ENCODE results near the gene AEBP2.
A peak's percentile ranks its signal among the peaks of the same experiment; 100 is the strongest.

AEBP2 gene

DNA sequence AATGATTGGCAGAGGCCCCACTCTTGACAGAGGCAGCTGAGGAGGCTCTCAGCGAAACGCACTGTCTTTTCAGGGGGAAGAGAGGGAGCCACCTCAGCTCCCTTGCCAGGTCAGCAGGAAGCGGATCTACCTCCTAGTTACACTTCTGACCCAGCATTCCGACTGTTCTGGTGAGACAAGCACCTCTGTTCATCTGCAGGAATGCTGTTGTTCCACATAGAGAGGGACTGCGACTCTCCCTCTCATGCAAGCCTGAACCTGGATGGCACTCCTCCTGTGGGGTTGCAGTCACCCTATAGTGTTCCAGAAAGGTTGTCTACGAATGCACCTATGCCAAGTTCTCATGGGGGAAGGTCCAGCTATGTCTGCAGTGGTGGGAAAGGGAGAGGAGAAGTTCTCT is 37.1 kb upstream of the AEBP2 start:
- DNase-seq (ENCODE audit: low read depth, low spot score), result no peak
- in situ Hi-C loops (cut with HindIII; ENCODE audit: low sequenced_read_pairs), result no loop called here
- H3K4me3 ChIP-seq (ENCODE audit: low read depth, low read length), result no peak overlapping the region
- TF ChIP-seq, protein P1, sequence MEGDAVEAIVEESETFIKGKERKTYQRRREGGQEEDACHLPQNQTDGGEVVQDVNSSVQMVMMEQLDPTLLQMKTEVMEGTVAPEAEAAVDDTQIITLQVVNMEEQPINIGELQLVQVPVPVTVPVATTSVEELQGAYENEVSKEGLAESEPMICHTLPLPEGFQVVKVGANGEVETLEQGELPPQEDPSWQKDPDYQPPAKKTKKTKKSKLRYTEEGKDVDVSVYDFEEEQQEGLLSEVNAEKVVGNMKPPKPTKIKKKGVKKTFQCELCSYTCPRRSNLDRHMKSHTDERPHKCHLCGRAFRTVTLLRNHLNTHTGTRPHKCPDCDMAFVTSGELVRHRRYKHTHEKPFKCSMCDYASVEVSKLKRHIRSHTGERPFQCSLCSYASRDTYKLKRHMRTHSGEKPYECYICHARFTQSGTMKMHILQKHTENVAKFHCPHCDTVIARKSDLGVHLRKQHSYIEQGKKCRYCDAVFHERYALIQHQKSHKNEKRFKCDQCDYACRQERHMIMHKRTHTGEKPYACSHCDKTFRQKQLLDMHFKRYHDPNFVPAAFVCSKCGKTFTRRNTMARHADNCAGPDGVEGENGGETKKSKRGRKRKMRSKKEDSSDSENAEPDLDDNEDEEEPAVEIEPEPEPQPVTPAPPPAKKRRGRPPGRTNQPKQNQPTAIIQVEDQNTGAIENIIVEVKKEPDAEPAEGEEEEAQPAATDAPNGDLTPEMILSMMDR (IDR thresholded peaks at IDR 0.05; ENCODE audit: low read depth, low read length), result no peak

DNA sequence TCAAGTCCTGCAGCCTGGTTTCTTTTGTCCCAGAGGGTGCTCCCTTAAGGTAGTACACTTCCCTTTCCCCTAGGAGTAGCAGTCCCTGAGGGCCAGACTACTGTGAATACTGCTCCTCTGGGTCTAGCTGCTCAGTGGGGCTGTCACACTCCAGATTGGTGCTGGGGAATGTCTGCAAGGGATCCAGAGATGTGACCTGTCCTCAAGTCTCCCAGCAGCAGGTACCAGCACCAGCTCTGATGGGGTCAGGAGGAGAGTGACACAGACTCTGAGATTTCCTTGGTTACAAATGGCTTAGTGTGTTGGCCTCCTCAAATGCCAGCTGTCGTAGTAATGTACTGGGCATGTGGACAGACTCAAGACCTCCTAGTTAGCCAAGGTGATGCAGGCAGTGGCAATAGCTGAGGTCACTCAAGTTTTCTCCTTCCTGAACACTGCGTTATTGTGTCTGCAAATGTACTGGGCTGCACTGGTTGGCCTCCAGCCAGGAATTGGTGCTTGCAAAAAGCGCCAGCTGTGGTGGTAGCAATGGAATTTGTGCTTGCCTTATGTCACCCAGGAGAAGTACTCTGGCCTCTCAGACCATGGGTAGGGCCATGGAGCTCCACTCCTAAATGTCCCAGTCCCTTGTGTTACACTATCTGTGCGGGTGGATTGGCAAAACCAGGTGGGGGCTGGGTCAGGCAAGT is 36.4 kb upstream of the AEBP2 start:
- TF ChIP-seq, protein P1 (IDR thresholded peaks at IDR 0.05; ENCODE audit: low read depth, low read length), result no peak
- no peak overlapping the region for H3K4me3 ChIP-seq (ENCODE audit: low read depth, low read length)
- in situ Hi-C loops (cut with HindIII; ENCODE audit: low sequenced_read_pairs), result no loop called here
- peak; percentile 59 for DNase-seq (ENCODE audit: low read depth, low spot score)

DNA sequence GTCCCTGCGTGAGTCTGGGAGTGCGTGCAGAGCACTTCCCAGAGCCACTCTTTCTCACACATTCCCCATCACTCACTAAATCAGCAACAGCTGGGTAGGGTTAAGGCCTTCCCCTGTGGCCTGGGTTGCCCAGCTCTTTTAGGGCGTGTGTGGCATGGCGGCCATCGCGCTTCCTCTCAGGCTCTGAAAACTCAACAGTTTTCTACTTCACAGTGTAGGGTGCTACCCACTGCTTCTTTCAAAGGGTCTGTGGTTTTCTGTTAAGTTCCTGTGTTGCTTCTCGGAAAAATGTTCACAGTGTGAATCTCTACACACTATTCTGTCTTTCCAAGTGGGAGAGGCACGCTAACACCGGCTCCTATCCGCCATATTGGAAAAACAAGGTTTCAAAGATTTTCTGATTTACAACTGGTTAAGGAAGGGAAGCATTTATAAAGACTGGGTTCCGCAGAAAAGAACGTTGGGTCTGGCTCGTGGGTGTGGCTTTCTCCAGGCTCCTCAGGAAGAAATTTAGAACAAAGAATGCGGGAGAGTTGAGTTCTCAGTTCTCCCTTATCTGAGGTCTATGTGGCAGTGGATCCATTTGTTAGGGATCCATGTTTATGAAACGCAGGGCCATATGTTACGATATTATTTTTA is 34.9 kb upstream of the AEBP2 start:
- no peak for DNase-seq (ENCODE audit: low read depth, low spot score)
- no peak overlapping the region for H3K4me3 ChIP-seq (ENCODE audit: low read depth, low read length)
- TF ChIP-seq, protein P1 (IDR thresholded peaks at IDR 0.05; ENCODE audit: low read depth, low read length), result no peak
- in situ Hi-C loops (cut with HindIII; ENCODE audit: low sequenced_read_pairs), result no loop called here

DNA sequence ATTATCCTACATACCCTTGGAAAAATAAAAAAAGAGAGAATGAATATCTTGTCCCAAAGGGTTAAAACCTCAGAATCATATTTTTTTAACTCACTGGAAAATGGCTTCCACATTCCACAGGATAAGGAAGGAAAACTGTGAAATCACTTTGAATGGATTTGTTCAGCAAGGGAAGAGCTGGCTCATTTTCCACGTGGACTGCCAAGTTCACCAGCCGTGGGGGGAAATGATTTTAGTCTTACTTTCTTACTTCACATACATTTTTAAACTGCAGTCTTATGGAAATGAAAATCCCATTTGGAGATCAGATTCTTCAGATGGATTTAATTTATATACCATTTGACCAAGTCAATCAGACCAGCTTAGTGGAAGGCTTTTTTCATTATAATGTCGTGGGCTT is 29.9 kb upstream of the AEBP2 start:
- TF ChIP-seq, protein P1 (IDR thresholded peaks at IDR 0.05; ENCODE audit: low read depth, low read length), result no peak
- in situ Hi-C loops (cut with HindIII; ENCODE audit: low sequenced_read_pairs), result no loop called here
- DNase-seq (ENCODE audit: low read depth, low spot score), result no peak
- no peak overlapping the region for H3K4me3 ChIP-seq (ENCODE audit: low read depth, low read length)

DNA sequence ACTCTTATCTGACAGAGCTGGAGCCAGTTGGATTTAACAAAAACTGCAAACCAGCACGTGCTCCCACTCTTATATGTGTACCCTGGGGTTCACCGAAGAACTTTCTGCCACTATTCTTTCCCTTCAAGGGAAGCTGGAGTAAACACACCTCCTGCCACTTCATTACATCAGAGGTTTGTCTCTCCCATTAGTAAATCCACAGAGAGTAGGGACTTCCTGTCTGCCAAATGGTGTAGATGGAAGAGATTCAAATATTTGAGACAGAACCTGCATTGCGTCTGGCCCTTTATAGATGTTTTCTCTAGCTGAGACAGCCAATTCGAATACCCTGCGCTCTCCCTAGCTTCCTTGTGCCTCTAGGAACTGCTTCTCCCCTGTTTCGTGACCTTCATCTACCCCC is 29.1 kb upstream of the AEBP2 start:
- in situ Hi-C loops (cut with HindIII; ENCODE audit: low sequenced_read_pairs), result no loop called here
- no peak for DNase-seq (ENCODE audit: low read depth, low spot score)
- no peak overlapping the region for H3K4me3 ChIP-seq (ENCODE audit: low read depth, low read length)
- TF ChIP-seq, protein P1 (IDR thresholded peaks at IDR 0.05; ENCODE audit: low read depth, low read length), result no peak

DNA sequence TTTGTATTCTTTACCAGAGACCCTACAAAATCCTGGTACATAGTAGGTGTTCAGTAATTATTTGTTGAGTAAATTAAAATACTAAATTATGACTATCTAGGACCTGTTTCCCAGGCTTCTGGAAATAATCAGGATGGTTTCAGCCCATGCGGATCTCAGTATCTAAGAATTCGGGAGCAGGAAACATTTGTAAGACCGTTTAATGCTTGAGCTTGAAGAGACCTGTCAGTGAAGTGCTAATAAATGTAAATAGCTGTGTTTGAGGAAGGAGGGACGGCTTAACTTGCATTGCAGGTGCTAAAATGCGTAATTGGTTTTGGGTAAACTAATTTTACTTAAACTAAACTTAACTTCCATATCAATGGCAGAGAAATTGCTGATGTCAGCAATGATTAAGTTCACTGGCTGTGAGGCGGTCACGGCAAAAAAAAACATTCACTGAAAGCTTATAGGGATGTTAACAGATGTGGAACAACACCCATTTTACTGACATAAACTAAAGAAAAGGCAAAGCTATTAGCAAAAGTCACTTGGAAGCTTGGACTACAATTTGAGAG is 28.6 kb upstream of the AEBP2 start:
- no peak for DNase-seq (ENCODE audit: low read depth, low spot score)
- no peak overlapping the region for H3K4me3 ChIP-seq (ENCODE audit: low read depth, low read length)
- in situ Hi-C loops (cut with HindIII; ENCODE audit: low sequenced_read_pairs), result no loop called here
- TF ChIP-seq, protein P1 (IDR thresholded peaks at IDR 0.05; ENCODE audit: low read depth, low read length), result no peak
